NCI-H2227 treated with DMSO at 0.1 percent for 48 hours (cell line): ENCODE results near the gene PLCH1.

Experiments used
- DNase-seq: peaks from one replicate; lab custom pipeline; 2025; lab: John Stamatoyannopoulos, UW

PLCH1 gene, protein sequence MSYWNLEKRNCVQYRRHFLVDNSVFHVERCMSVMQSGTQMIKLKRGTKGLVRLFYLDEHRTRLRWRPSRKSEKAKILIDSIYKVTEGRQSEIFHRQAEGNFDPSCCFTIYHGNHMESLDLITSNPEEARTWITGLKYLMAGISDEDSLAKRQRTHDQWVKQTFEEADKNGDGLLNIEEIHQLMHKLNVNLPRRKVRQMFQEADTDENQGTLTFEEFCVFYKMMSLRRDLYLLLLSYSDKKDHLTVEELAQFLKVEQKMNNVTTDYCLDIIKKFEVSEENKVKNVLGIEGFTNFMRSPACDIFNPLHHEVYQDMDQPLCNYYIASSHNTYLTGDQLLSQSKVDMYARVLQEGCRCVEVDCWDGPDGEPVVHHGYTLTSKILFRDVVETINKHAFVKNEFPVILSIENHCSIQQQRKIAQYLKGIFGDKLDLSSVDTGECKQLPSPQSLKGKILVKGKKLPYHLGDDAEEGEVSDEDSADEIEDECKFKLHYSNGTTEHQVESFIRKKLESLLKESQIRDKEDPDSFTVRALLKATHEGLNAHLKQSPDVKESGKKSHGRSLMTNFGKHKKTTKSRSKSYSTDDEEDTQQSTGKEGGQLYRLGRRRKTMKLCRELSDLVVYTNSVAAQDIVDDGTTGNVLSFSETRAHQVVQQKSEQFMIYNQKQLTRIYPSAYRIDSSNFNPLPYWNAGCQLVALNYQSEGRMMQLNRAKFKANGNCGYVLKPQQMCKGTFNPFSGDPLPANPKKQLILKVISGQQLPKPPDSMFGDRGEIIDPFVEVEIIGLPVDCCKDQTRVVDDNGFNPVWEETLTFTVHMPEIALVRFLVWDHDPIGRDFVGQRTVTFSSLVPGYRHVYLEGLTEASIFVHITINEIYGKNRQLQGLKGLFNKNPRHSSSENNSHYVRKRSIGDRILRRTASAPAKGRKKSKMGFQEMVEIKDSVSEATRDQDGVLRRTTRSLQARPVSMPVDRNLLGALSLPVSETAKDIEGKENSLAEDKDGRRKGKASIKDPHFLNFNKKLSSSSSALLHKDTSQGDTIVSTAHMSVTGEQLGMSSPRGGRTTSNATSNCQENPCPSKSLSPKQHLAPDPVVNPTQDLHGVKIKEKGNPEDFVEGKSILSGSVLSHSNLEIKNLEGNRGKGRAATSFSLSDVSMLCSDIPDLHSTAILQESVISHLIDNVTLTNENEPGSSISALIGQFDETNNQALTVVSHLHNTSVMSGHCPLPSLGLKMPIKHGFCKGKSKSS (N-terminal part only)

DNA sequence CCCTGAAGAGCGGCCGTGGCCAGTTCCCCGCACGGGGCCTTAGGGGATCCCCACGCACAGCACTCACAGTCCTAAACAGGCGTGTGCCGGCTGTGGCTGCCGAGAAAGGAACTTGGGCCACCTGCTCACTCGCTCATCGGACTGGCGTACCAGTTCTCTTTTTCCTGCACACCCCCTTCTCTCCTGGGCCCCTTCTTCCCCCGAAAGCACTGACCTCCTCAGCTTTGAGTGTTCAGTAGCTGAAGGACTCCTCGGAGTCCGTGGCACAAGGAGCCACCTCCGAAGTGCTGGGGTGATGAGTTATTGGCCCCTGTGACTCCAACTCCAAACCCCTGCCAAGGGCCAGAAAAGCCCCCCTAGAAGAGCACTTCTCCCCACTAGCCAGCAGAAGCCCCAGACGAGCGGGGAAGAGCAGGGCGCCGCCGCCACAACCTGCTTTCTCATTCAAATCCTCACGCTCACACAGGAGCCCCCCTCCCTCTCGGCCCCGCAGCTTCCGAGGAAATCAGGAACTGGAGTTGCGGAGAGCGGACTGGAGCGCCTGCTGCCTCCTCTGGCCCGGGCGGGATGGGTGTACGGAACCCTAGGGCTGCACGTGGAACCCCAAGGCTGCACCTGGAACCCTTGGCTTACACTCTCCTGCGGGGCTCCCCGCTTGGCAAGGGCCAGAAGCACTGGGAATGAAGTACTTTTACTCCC, at the start of gene PLCH1:
TSS of gene PLCH1 (minus strand) at position 446 of the 699 bp plus-strand sequence. CDS start 40,847 bp downstream, outside the sequence.
- peak; percentile 50 for DNase-seq

DNA sequence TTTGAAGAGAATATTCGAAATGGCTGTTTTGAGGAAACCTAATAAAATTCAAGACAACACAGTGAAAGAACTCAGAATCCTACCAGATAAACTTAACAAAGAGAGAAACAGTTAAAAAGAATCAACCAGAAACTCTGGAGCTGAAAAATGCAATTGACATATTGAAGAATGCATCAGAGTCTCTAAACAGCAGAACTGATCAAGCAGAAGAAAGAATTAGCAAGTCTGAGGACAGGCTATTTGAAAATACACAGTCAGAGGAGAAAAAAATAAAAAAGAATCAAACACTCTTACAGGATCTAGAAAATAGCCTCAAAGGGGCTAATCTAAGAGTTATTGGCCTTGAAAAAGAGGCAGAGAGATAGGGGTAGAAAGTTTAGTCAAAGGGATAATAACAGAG, 47.7 kb upstream of the PLCH1 start:
- no peak for DNase-seq

DNA sequence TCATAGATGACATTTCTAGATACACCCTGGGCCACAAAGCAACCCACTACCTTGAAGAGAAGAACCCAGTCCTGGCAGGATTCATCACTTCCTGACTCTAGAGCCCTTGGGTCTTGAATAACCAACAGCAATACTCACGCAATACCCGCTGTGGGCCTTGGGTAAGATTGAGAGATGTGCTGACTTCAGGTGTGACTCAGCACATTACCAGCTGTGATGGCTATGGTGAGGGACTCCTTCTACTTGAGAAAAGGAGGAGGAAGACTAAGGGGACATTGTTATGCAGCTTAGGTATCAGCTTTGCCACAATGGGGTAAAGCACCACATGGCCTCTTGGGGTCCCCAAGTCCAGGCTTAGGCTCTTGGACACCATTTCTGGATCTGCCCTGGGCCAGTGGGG, 46.3 kb upstream of the PLCH1 start:
- no peak for DNase-seq

DNA sequence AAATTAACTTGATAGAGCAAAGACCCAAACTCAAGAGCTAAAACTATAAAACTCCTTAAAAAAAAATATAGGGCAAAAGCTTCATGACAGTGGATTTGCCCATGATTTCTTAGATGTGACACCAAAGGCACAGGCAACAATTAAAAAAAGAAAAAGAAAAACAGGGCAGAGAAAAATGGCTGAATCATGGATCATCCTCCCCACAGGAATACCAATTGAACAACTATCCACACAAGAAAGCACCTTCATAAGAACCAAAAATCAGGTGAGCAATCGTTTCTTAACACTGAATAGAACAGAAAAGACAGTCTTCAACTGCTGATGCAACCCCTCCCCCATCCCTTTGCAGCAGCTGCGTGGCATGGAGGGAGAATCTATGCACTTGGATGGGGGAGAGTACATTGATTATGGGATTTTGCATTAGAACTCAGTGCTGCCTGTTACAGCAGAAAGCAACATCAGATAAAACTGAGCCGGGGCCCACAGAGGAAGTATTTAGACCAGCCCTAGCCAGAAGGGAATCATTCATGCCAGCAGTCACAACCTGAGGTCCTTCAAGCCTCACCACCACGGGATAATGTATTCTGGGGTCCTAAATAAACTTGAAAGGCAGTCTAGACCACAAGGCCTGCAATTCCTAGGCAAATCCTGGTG, 45.5 kb upstream of the PLCH1 start:
- no peak for DNase-seq

DNA sequence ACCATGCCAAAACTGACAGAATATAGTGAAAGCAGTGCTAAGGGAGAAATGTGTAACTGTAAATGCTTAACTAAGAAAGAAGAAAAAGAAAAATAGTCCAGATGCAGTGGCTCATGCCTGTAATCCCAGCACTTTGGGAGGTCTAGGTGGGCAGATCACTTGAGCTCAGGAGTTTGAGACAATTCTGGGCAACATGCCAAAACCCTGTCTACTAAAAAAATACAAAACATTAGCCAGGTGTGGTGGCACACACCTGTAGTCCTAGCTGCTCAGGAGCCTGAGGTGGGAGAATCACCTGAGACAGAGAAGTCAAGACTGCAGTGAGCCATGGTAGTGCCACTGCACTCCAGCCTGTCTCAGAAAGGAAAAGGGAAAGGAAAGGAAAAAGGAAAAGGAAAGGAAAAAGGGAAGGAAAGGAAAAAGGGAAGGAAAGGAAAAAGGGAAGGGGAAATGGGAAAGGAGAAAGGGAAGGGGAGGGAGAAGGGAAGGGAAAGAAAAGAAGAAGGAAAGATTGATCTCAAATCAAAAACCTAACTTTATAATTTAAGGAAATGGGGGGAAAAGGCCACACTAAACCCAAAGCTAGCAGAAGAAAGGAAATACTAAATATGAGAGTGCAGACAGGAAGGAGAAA, 40.9 kb upstream of the PLCH1 start:
- DNase-seq, result no peak

DNA sequence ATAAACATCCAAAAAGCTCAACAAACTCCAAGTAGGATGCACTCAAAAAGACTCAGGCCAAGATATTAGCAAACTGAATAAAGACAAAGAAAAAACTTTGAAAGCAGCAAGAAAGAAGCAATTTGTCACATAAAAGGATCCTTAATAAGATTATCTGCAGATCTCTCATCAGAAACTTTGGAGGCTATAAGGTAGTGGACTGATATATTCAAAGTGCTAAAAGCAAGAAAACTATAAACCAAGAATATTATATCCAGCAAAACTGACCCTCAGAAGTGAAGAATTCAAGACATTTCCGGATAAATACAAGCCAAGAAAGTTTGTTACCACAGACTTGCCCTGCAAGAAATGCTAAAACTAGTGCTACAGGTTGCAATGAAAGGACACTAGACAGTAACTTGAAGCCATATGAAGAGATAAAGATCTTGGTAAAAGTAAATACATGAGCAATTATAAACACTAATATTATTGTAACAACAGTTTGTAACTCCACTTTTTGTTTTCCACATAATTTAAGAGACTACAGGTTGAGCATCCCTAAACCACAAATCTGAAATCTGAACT, 37.6 kb upstream of the PLCH1 start:
- DNase-seq, result no peak

DNA sequence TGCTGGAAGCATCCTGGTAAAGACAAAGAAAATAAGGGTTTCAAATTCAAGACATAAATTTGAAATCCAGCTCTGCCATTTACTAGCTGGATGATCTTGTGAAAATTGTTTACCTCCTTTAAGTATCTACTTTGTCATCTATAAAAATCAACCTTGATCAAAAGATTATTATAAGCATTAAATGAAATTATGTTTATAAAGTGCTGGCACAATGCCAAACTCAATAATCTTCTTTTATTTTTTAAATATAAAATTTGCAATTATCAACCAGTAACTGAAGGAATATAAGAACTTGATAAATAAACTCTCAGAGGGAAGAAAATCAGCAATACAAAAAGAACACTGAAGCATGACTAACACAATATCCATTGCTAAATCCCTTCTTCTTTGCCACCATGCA, 35.4 kb upstream of the PLCH1 start:
- no peak for DNase-seq

DNA sequence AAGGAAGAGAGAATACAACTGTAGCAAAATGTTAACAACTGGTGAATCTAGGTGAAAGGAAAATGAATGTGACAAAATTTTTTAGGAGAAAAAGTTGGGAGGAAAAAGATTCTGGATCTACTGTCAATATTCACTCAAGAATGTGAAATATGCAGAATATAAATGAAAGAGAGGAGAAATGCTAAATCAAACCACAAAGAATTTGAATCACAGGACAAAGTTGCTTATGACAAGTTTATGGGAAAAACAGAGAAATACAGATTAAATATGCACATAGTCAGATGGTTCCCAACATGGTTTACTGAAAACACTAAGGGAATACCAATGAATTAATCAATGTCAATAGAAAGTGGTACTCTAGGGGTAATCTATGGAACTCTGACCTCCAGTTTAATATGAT, 33.6 kb upstream of the PLCH1 start:
- DNase-seq, result no peak

DNA sequence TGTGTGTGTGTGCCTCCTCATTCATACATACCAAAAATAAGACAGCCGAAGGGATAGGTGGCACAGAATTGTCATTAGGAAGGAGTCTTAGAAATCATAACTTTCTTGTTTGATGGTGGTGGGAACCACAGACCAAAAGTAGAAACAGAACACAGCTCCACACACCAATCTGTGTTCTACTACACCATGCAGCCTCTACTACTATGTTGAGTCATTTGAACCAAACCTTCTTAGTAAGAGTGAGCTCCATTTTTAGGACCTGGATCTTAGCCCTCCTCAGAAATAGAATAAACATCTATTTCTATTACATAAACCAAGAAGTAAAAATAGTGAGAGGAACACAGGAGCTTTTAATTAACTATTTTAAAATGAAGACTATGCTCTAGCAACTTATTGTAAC, 27.9 kb upstream of the PLCH1 start:
- DNase-seq, result no peak

DNA sequence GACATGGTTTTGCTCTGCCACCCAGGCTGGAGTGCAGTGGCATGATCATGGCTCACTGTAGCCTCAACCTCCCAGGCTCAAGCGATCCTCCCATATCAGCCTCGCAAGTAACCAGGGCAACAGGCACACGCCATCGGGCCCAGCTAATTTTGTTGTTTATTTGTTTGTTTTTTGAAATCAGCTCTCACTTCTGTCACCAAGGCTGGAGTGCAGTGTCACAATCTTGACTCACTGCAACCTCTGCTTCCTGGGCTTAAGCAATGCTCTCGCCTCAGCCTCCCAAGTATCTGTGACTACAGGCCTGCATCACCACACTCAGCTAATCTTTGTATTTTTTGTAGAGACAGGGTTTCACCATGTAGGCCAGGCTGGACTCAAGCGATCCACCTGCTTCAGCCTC, 26.3 kb upstream of the PLCH1 start:
- DNase-seq, result no peak

DNA sequence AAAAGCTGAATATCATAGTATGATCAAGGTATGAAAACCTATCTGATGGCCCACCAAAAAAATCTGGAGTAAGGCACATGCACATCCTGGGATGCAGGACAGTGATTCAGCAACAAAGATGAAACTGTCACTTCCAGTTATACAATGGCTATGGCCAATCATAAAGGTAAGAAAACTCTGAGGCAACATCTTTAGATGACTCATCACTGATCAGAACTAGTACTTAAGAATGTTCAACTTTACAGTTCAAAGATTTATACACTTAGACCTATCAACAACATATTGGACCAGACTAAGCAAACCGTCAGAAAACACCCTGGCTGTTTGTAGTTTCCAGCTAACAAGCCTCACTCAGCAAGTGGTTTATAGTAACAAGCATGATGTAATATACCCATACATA, 21.3 kb upstream of the PLCH1 start:
- no peak for DNase-seq

DNA sequence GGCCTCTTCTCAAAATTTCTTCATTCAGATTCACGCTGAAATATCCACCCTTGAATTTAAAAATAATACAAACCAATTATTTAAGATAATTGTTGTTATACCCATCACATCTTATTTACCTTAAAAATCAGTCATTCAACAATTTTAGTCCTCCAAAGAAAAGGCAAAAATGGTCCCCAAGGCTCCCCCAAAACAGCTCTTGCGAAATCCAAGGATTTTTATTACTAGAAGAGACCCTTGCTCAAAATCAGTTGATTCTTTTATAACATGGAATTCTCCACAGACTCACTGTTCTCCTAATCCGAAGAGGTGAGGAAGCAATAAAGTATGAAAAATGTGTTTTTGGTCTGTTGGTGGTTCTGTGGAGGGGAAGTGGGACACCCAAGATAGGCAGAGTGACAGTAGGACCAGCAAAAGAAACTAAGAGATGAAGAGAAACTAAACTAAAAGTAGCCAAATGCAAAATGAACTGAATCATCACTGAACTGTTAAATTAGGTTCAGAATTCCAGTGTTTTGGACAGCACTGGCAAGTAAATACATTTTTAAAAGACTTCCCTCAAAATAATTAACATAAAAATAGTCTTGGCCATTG, 19.1 kb upstream of the PLCH1 start:
- DNase-seq, result no peak

DNA sequence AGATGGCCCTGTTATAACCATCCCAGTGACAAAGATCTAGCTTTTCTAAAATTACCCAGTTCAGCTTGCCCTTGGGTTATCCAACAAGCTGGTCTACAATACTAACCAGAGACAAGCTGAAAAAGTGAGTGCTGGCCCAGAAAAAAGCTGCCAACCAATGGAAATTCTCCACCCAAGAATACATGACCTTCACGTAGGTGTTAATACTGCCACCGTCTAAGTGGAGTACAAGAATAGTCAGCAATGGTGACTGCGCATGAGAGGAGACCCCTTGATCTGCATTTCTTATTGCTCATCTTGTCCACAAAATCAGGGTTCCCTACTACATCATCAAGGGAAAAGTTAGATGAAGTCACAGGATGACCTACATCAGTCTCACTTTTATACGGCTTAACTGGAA, 15.8 kb upstream of the PLCH1 start:
- DNase-seq, result no peak

DNA sequence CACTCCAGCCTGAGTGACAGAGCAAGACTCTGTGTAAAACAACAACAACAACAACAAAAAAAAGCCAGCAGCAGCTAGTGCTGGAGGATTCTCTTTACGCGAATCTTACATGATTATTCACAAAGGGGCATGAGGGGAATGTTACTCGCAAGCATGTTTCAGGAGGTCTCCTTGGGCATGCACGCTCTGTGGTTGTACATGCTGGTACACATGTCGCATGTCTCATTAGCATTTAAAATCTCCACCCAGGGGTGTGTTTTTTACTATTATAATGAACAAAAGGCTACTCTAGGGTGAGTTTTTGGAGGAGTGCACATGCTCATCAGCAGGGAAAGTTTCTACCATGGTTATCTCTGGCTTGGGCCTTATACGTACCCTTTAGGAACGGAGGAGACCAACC, 12.7 kb upstream of the PLCH1 start:
- DNase-seq, result no peak

DNA sequence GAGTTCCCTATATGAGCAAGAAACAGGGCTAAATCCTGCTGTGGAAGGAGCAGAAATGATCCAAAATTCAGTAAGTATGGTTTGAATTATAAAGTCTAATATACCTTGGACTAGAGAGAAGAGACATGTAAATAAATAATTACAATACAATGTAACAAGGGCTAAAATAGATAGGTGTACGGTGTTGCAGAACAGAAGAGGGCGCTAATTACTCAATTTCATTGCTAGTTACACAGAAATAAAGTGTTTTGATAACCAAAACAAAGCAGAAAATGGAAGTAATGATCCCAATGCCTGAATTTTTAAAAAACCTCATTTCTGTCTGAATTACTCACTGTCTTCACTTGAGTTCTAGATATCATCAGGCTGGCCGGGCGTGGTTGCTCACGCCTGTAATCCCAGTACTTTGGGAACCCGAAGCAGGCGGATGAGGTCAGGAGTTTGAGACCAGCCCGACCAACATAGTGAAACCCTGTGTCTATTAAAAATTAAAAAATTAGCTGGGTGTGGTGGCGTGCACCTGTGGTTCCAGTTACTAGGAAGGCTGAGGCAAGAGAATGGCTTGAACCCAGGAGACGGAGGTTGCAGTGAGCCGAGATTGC, 8.3 kb upstream of the PLCH1 start:
- no peak for DNase-seq

DNA sequence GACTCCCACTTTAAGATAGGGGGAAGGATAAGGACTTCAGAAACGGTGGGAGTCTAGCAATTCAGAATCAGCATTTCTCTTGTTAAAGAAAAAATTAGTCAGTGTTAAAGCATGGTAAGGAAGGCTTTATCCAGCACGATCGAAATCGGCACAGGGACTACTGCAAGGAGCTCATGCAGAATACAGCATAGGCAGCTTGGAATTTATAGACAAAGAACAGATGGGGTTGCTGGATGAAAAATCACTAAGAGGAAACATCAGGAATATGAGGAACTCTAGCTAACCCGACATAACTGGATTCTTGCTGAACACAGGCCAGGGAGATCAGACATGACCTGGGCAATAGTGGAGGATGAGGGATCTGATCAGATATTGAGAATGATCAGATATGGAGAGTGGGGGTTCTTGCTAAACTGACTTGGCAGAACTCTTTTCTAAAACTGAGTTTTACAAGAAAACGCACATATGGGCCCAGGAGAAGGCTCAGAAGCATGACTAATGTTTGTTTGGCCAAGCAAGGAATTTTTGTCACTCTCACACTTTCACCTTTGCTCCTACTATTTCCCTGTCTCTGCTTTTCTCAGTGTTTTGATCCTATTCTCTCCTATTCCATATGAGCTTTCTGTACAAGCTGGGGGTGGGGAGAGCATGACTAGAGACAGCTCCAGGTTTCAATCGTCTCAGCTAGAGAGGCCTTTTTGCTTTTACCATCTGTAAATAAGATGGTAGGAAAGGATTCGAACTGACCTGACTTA, 3.9 kb upstream of the PLCH1 start:
- peak; percentile 24 for DNase-seq

DNA sequence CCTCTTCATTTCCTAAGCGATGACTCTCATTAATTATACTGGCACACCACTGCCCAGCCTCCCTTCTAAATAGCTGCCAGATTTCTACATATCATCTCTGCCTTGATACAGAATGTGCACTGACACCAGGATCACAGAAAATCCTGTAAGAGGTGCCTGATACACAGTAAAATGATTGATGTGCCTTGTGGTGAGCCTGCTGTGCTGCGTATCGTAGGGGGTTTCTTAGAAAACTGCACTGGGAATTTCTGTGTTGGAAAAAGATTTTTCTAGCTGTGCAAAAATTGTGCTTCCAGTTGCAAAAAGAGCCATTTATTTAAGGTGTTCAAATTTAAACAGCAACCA, 3.0 kb upstream of the PLCH1 start:
- DNase-seq, result peak; percentile 44

DNA sequence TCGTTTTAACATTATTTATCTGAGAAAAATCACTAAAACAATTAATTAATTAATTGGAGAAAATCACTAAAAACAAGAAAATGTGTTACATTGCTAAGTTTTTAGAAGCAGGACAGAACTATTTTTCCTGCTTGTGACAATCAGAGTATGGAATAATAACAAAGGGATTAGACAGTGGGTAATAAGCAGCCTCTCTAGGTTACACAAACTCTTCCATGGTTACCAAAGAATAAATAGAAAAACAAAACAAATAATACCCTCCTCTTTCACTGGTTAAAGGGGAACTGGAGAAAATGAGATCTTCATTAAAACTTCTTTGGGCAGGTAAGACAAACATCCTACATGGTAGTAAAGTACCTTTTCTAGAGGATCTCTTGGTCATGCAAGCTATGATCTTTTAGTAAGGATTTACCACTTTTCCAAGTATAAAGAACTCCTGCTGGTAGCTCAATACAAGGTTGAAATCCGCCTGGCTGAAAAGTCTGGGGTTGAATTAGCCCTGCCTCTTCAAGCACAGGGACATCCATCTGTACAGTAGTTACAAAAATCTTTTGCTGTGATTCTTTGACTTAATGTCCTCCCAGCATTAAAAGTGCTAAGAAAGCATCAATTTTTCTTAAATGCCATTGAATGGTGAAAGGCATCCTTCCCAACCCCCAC, 2.5 kb upstream of the PLCH1 start:
- DNase-seq, result no peak
